ENCODE measurements around the gene CADPS. TPM values are rescaled to one million over a fixed set of nuclear protein-coding genes. Genes with fewer than 3 reads are reported as not detected.

CADPS gene
- total and polyA plus RNA-seq, 10 donors, result 0.16 to 3.6 (median 0.40) TPM

DNA sequence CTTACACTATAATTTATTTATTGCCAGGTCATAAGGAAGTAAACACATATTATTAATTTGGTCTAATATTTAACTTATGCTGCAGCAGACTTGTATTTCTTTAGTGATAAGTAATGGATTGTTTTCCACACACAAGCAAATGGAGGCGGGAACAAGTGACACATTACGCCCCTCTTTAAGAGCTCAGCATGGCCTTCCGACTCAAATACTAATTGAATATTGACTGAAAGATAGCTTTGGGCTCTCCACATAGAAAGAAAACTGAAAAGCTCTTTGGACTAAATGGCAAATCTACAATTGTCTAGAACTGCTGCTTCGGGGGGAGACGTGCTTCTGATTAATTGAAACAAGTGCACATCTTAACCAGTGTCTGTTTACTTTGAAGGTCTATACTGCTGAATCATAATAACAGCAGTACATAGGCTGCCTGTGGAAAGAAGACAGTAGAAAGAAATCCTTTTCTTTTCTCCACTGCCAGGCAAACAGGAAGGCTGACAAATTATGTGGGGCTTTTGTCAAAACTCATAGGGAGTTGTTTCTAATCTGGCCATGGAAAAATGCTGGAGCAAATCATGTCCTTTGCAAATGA lies 15.9 kb downstream of the CADPS start:
- TF ChIP-seq POLR2A (IDR thresholded peaks at IDR 0.05) (no peak), POLR2AphosphoS5 (IDR thresholded peaks at IDR 0.05) (no peak)
- TF ChIP-seq, protein P1, sequence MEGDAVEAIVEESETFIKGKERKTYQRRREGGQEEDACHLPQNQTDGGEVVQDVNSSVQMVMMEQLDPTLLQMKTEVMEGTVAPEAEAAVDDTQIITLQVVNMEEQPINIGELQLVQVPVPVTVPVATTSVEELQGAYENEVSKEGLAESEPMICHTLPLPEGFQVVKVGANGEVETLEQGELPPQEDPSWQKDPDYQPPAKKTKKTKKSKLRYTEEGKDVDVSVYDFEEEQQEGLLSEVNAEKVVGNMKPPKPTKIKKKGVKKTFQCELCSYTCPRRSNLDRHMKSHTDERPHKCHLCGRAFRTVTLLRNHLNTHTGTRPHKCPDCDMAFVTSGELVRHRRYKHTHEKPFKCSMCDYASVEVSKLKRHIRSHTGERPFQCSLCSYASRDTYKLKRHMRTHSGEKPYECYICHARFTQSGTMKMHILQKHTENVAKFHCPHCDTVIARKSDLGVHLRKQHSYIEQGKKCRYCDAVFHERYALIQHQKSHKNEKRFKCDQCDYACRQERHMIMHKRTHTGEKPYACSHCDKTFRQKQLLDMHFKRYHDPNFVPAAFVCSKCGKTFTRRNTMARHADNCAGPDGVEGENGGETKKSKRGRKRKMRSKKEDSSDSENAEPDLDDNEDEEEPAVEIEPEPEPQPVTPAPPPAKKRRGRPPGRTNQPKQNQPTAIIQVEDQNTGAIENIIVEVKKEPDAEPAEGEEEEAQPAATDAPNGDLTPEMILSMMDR (IDR thresholded peaks at IDR 0.05 in 8 of 11, conservative IDR thresholded peaks at IDR 0.05 in 3 of 11), result no peak
- no peak for DNase-seq
- 80 to 87% (median 84%) methylated on average over 5 of the region's 5 CpGs for WGBS, 5 donors
- Histone ChIP-seq H3K4me1 (no peaks in the 10 kb centered on the region), H3K27ac (no peak overlapping the region), H3K4me3 (no peak overlapping the region), H3K27me3 (replicated peaks in 1 of 7) (no peaks in the 10 kb centered on the region), H3K36me3 (no peaks in the 10 kb centered on the region), H3K9me3 (no peaks in the 10 kb centered on the region)
- intact Hi-C loops (cut with DNase I; ENCODE audit: low total_unique reads), result no loop called here

DNA sequence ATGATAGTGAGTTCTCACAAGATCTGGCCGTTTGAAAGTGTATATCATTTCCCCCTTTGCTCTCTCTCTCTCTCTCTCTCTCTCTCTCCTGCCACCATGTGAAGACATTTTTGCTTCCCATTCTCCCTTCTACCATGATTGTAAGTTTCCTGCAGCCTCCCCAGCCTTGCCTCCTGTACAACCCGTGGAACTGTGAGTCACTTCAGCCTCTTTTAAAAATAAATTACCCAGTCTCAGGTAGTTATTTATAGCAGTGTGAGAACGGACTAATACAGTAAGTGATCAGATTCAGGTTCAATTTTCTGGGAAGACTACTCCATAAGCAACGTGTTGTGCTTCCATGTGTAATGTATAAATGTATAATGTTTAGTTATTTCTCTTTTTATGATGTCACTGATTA lies 29.2 kb downstream of the CADPS start:
- no peak overlapping the region for H3K4me3 ChIP-seq
- no peaks in the 10 kb centered on the region for H3K4me1 ChIP-seq
- H3K36me3 ChIP-seq, result no peaks in the 10 kb centered on the region
- H3K9me3 ChIP-seq, result peaks cover 0 to 7% (median 0%) of the 10 kb centered on the region in 8 donors
- H3K27me3 ChIP-seq (replicated peaks in 1 of 7), result no peaks in the 10 kb centered on the region
- TF ChIP-seq, protein P1 (IDR thresholded peaks at IDR 0.05 in 8 of 11, conservative IDR thresholded peaks at IDR 0.05 in 3 of 11), result no peak
- TF ChIP-seq POLR2A (IDR thresholded peaks at IDR 0.05), result no peak
- no peak for TF ChIP-seq POLR2AphosphoS5 (IDR thresholded peaks at IDR 0.05)
- 52 to 61% (median 56%) methylated on average over 4 of the region's 4 CpGs for WGBS, 5 donors
- no peak overlapping the region for H3K27ac ChIP-seq
- intact Hi-C loops (cut with DNase I; ENCODE audit: low total_unique reads), result no loop called here
- DNase-seq, result no peak

DNA sequence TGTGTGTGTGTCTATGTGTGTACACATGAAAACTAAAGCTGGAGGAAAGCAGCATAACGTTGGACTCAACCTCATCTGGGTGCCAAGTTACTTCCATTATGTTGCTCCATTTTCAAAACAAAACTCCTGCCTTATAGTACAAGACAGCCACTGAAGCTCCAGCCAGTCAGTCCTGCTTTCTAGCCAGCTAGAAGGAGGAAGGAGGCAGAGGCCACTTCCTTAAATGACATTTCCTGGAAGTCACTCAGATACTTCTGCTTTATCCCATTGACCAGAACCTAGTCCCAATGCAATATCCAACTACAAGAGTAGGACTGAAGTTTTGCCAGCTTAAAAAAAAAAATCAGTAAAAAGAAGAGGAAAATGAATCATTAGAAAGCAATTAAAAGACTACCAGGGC lies 31.7 kb downstream of the CADPS start:
- Histone ChIP-seq H3K36me3 (no peaks in the 10 kb centered on the region), H3K4me3 (no peak overlapping the region), H3K4me1 (no peaks in the 10 kb centered on the region), H3K9me3 (peaks cover 0 to 7% (median 0%) of the 10 kb centered on the region in 8 donors), H3K27me3 (replicated peaks in 1 of 7) (no peaks in the 10 kb centered on the region), H3K27ac (no peak overlapping the region)
- 30 to 73% (median 41%) methylated on average over 1 of the region's 1 CpG for whole genome bisulfite sequencing, 5 donors
- intact Hi-C loops (cut with DNase I; ENCODE audit: low total_unique reads), result no loop called here
- no peak for DNase-seq
- TF ChIP-seq, protein P1 (IDR thresholded peaks at IDR 0.05 in 8 of 11, conservative IDR thresholded peaks at IDR 0.05 in 3 of 11), result no peak
- TF ChIP-seq POLR2A (IDR thresholded peaks at IDR 0.05) (no peak), POLR2AphosphoS5 (IDR thresholded peaks at IDR 0.05) (no peak)

DNA sequence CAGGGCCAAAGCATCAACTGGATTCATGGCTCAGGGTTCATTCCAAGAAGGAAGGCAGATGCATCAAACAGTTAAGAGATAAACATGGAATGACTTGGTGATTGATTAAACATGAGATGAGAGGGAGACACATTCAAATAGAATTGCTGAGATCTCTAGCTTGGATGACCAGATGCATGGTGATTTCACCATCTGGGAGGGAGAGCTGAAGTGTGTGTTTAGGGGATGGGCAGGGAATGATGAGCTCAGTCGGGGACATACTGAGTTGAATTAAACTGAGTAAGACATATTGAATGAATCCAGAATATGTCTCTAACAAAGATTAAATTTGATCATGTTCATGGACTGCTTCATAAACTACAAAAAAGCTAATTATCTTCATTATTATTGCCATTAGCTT lies 35.5 kb downstream of the CADPS start:
- DNase-seq, result no peak
- no peak overlapping the region for H3K27ac ChIP-seq
- peaks cover 0 to 6% (median 1%) of the 10 kb centered on the region in 6 donors for H3K4me1 ChIP-seq
- TF ChIP-seq, protein P1 (IDR thresholded peaks at IDR 0.05 in 8 of 11, conservative IDR thresholded peaks at IDR 0.05 in 3 of 11), result no peak
- TF ChIP-seq POLR2A (IDR thresholded peaks at IDR 0.05) (no peak), POLR2AphosphoS5 (IDR thresholded peaks at IDR 0.05) (no peak)
- no peaks in the 10 kb centered on the region for H3K27me3 ChIP-seq (replicated peaks in 1 of 7)
- H3K4me3 ChIP-seq, result no peak overlapping the region
- WGBS, 5 donors, result 74 to 84% (median 76%) methylated on average over 1 of the region's 1 CpG
- H3K9me3 ChIP-seq, result no peaks in the 10 kb centered on the region
- no peaks in the 10 kb centered on the region for H3K36me3 ChIP-seq
- intact Hi-C loops (cut with DNase I; ENCODE audit: low total_unique reads), result no loop called here
